WERI-Rb-1 (cell line): Measurements from ENCODE around the gene POU6F1.

Source experiments
- DNase-seq: peaks from one replicate; pipeline ENCODE4 v3.0.0-alpha.2; 2020
- H3K27ac ChIP-seq: fragments of 250-450 bp; sonication (Bioruptor Pico); 2 replicates; pipeline ENCODE4 v1.5.1; 2020; ENCODE audit warnings: mild to moderate bottlenecking, moderate library complexity
- H3K27me3 ChIP-seq: fragments of 250-450 bp; sonication (Bioruptor Pico); 2 replicates; pipeline ENCODE4 v1.5.1; 2021; ENCODE audit warnings: mild to moderate bottlenecking, low read depth, moderate library complexity; ENCODE audit not compliant: insufficient read depth, severe bottlenecking
- H3K36me3 ChIP-seq: fragments of 250-450 bp; sonication (Bioruptor Pico); 2 replicates; pipeline ENCODE4 v1.5.1; 2020; ENCODE audit warnings: mild to moderate bottlenecking, moderate library complexity
- H3K4me3 ChIP-seq: 2 replicates; pipeline ENCODE4 v1.5.1; 2011; ENCODE audit warnings: low read depth, mild to moderate bottlenecking, control low read depth, low read length
- H3K9me3 ChIP-seq: fragments of 250-450 bp; sonication (Bioruptor Pico); 2 replicates; pipeline ENCODE4 v1.5.1; 2021; ENCODE audit warnings: mild to moderate bottlenecking, moderate library complexity; ENCODE audit not compliant: severe bottlenecking
- CTCF ChIP-seq: IDR thresholded peaks from 2 replicates; pipeline ENCODE4 v1.5.1; 2011; ENCODE audit warnings: low read depth, mild to moderate bottlenecking, control low read depth, inconsistent platforms, low read length

The POU6F1 gene

GRCh38 chr12:51244269-51244668 lies 26.4 kb upstream of the POU6F1 start:
- no peak for TF ChIP-seq CTCF
- H3K4me3 ChIP-seq: no peak overlapping the region
- H3K27ac ChIP-seq: no peak overlapping the region
- no peaks in the 10 kb centered on the region for H3K27me3 ChIP-seq
- peaks cover 26% of the 10 kb centered on the region for H3K36me3 ChIP-seq
- DNase-seq: no peak
- no peaks in the 10 kb centered on the region for H3K9me3 ChIP-seq

DNA sequence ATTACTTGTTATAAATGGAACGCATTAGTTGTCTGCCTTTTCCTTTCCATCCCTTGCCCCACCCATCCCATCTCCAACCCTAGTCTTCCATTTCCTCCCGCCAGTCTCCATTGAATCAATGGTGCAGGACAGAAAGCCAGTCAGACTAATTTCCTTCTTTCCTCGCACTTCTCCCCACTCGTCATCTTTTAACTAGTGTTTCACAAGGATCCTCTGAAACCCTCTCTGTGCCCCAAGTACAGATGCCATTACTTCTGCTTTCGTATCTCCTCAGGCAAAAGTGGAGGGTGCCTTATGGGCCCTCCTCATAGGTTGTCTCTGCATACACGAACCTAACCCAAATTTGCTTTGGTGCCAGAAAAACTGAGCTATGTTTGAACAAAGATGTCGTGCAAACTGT lies 25.0 kb upstream of the POU6F1 start:
- TF ChIP-seq CTCF: no peak
- H3K9me3 ChIP-seq: no peaks in the 10 kb centered on the region
- DNase-seq: no peak
- H3K4me3 ChIP-seq: no peak overlapping the region
- H3K36me3 ChIP-seq: peaks cover 28% of the 10 kb centered on the region
- H3K27ac ChIP-seq: no peak overlapping the region
- H3K27me3 ChIP-seq: no peaks in the 10 kb centered on the region

GRCh38 chr12:51242120-51242519 lies 24.3 kb upstream of the POU6F1 start:
- no peaks in the 10 kb centered on the region for H3K9me3 ChIP-seq
- no peak overlapping the region for H3K27ac ChIP-seq
- no peak for DNase-seq
- H3K27me3 ChIP-seq: no peaks in the 10 kb centered on the region
- TF ChIP-seq CTCF: no peak
- H3K4me3 ChIP-seq: no peak overlapping the region
- H3K36me3 ChIP-seq: peaks cover 28% of the 10 kb centered on the region

- H3K9me3 ChIP-seq: no peaks in the 10 kb centered on the region
- H3K4me3 ChIP-seq: no peak overlapping the region
- no peak overlapping the region for H3K27ac ChIP-seq
- peaks cover 28% of the 10 kb centered on the region for H3K36me3 ChIP-seq
- no peaks in the 10 kb centered on the region for H3K27me3 ChIP-seq
- DNase-seq: no peak
- no peak for TF ChIP-seq CTCF
These were observed 23.1 kb upstream of the POU6F1 start for GRCh38 chr12:51240971-51241370.

GRCh38 chr12:51238510-51239334 lies 20.9 kb upstream of the POU6F1 start, which contains the start of gene DAZAP2:
Gene DAZAP2, plus strand, starts transcription at chr12:51238826. Its CDS starts 82 bp downstream, at chr12:51238908.
- peak within 1 kb of the TSS; percentile 96 for H3K4me3 ChIP-seq
- TF ChIP-seq CTCF: peak; percentile 27; the same call in 1 of the 2 replicates
- peak; percentile 96 for DNase-seq
- H3K27ac ChIP-seq: peak within 1 kb of the TSS; percentile 92
- peaks cover 21% of the 10 kb centered on the region for H3K36me3 ChIP-seq
- H3K27me3 ChIP-seq: no peaks in the 10 kb centered on the region
- no peaks in the 10 kb centered on the region for H3K9me3 ChIP-seq
